ENCODE measurements around the gene ARF3.

GRCh38 chr12:48929551-48929950 lies 27.7 kb downstream of the ARF3 start:
- TF ChIP-seq CTCF (IDR thresholded peaks at IDR 0.05) (no peak), POLR2AphosphoS5 (IDR thresholded peaks at IDR 0.05) (no peak), EP300 (IDR thresholded peaks at IDR 0.05) (no peak)
